Coronary artery (tissue), 2 donors: ENCODE results near the gene F13A1.

ENCODE experiments used
- DNase-seq: peaks from one replicate; pipeline ENCODE4 v3.0.0-alpha.2; 2017; ENCODE audit warnings: low spot score
- H3K27ac ChIP-seq, 2 donors: fragments of 200-600 bp; sonication (generic); one replicate each; pipeline ENCODE4 v1.5.1; 2016 to 2019
- H3K4me3 ChIP-seq: fragments of 200-600 bp; sonication (generic); 2 replicates; pipeline ENCODE4 v1.5.1; 2016; ENCODE audit warnings: mild to moderate bottlenecking, moderate library complexity
- CTCF ChIP-seq: fragments of 200-600 bp; sonication (generic); IDR thresholded peaks from one replicate; pipeline ENCODE4 v1.5.1; 2019; ENCODE audit warnings: antibody characterized with exemption

F13A1 gene

GRCh38 chr6:6177754-6178153 is 142.7 kb downstream of the F13A1 start:
- Histone ChIP-seq H3K4me3 (no peak overlapping the region), H3K27ac (no peak overlapping the region)
- DNase-seq: no peak
- no peak for TF ChIP-seq CTCF

GRCh38 chr6:6176586-6177228 is 143.8 kb downstream of the F13A1 start:
- TF ChIP-seq CTCF: no peak
- no peak for DNase-seq
- Histone ChIP-seq H3K27ac (no peak overlapping the region), H3K4me3 (no peak overlapping the region)

GRCh38 chr6:6176127-6176526 is 144.3 kb downstream of the F13A1 start:
- H3K27ac ChIP-seq: no peak overlapping the region
- no peak for TF ChIP-seq CTCF
- no peak overlapping the region for H3K4me3 ChIP-seq
- no peak for DNase-seq

GRCh38 chr6:6169141-6169540 is 151.3 kb downstream of the F13A1 start:
- no peak overlapping the region for H3K27ac ChIP-seq
- DNase-seq: no peak
- TF ChIP-seq CTCF: no peak
- H3K4me3 ChIP-seq: no peak overlapping the region

- no peak for TF ChIP-seq CTCF
- Histone ChIP-seq H3K27ac (no peak overlapping the region), H3K4me3 (no peak overlapping the region)
- DNase-seq: no peak
Measured at GRCh38 chr6:6166064-6166463, 154.4 kb downstream of the F13A1 start.

GRCh38 chr6:6164367-6164766 is 156.1 kb downstream of the F13A1 start:
- no peak overlapping the region for H3K27ac ChIP-seq
- TF ChIP-seq CTCF: no peak
- no peak for DNase-seq
- no peak overlapping the region for H3K4me3 ChIP-seq

GRCh38 chr6:6154335-6154734 is 166.1 kb downstream of the F13A1 start:
- DNase-seq: no peak
- no peak for TF ChIP-seq CTCF
- Histone ChIP-seq H3K27ac (no peak overlapping the region), H3K4me3 (no peak overlapping the region)
